SK-N-MC (cell line): Measurements from ENCODE around the gene PRCP.
"Not testable (repeated sequence)": the region's sequence is repeated elsewhere in the genome, so short reads cannot be mapped to it uniquely, and the experiment has no call there.

Experiments used
- DNase-seq: peaks from one replicate; pipeline ENCODE4 v3.0.0-alpha.2; 2011; ENCODE audit warnings: low read depth, low spot score
- H3K27ac ChIP-seq: fragments of 200-600 bp; sonication (generic); 2 replicates; pipeline ENCODE4 v1.5.1; 2016; ENCODE audit warnings: mixed run types
- H3K36me3 ChIP-seq: fragments of 200-600 bp; sonication (generic); 2 replicates; pipeline ENCODE4 v1.6.1; 2017; ENCODE audit warnings: antibody characterized with exemption, low read length, mixed read lengths; ENCODE audit not compliant: insufficient read depth
- H3K4me3 ChIP-seq: fragments of 200-600 bp; sonication (generic); 2 replicates; pipeline ENCODE4 v1.5.1; 2016
- H3K9ac ChIP-seq: fragments of 200-600 bp; sonication (generic); 2 replicates; pipeline ENCODE4 v1.8.0; 2017; ENCODE audit warnings: mixed run types, mixed read lengths; ENCODE audit not compliant: insufficient read length
- H3K9me3 ChIP-seq: fragments of 200-600 bp; sonication (generic); 2 replicates; pipeline ENCODE4 v1.6.1; 2017; ENCODE audit warnings: low read depth, mild to moderate bottlenecking, antibody characterized with exemption, low read length, moderate library complexity, mixed read lengths
- EZH2 ChIP-seq: fragments of 200-600 bp; sonication (generic); IDR thresholded peaks from one replicate; pipeline ENCODE4 v1.6.1; 2017; ENCODE audit warnings: antibody characterized with exemption
- FOXP2 ChIP-seq: optimal IDR thresholded peaks from 2 replicates; pipeline ENCODE3; 2011; ENCODE audit warnings: mild to moderate bottlenecking, moderate library complexity; ENCODE audit not compliant: insufficient read depth; ENCODE audit errors: extremely low read length, control extremely low read depth
- POLR2AphosphoS5 ChIP-seq: IDR thresholded peaks from 2 replicates; pipeline ENCODE4 v1.6.1; 2012; ENCODE audit warnings: mild to moderate bottlenecking, low read depth, low read length, borderline replicate concordance

Gene PRCP

GRCh38 chr11:82936261-82936660 lies 36.0 kb upstream of the PRCP start:
- no peaks in the 10 kb centered on the region for H3K9me3 ChIP-seq
- no peak for DNase-seq
- H3K4me3 ChIP-seq, result no peak overlapping the region
- TF ChIP-seq POLR2AphosphoS5 (no peak), FOXP2 (no peak), EZH2 (no peak)
- H3K36me3 ChIP-seq, result peaks cover 39% of the 10 kb centered on the region
- H3K9ac ChIP-seq, result no peak overlapping the region
- H3K27ac ChIP-seq, result no peak overlapping the region

- Histone ChIP-seq H3K27ac (no peak overlapping the region), H3K9ac (no peak overlapping the region), H3K4me3 (no peak overlapping the region), H3K36me3 (peaks cover 62% of the 10 kb centered on the region), H3K9me3 (no peaks in the 10 kb centered on the region)
- no peak for DNase-seq
- TF ChIP-seq POLR2AphosphoS5 (no peak), EZH2 (no peak), FOXP2 (no peak)
Observed at GRCh38 chr11:82932564-82932963, 32.3 kb upstream of the PRCP start.

- Histone ChIP-seq H3K4me3 (no peak overlapping the region), H3K27ac (no peak overlapping the region), H3K36me3 (peaks cover 63% of the 10 kb centered on the region), H3K9ac (no peak overlapping the region), H3K9me3 (no peaks in the 10 kb centered on the region)
- no peak for DNase-seq
- TF ChIP-seq POLR2AphosphoS5 (no peak), FOXP2 (no peak), EZH2 (no peak)
Observed at GRCh38 chr11:82930734-82931133, 30.5 kb upstream of the PRCP start.

- TF ChIP-seq EZH2 (no peak), POLR2AphosphoS5 (no peak), FOXP2 (no peak)
- no peaks in the 10 kb centered on the region for H3K9me3 ChIP-seq
- no peak overlapping the region for H3K9ac ChIP-seq
- DNase-seq, result no peak
- H3K4me3 ChIP-seq, result no peak overlapping the region
- peaks cover 64% of the 10 kb centered on the region for H3K36me3 ChIP-seq
- H3K27ac ChIP-seq, result no peak overlapping the region
Observed at GRCh38 chr11:82930229-82930628, 30.0 kb upstream of the PRCP start.

GRCh38 chr11:82929121-82929520 lies 28.9 kb upstream of the PRCP start:
- H3K9ac ChIP-seq, result no peak overlapping the region
- peaks cover 62% of the 10 kb centered on the region for H3K36me3 ChIP-seq
- no peak for DNase-seq
- TF ChIP-seq FOXP2 (no peak), EZH2 (no peak), POLR2AphosphoS5 (no peak)
- H3K4me3 ChIP-seq, result no peak overlapping the region
- H3K27ac ChIP-seq, result no peak overlapping the region
- H3K9me3 ChIP-seq, result no peaks in the 10 kb centered on the region

- no peak overlapping the region for H3K4me3 ChIP-seq
- DNase-seq, result peak; percentile 24
- H3K9me3 ChIP-seq, result no peaks in the 10 kb centered on the region
- no peak overlapping the region for H3K27ac ChIP-seq
- H3K9ac ChIP-seq, result no peak overlapping the region
- H3K36me3 ChIP-seq, result peaks cover 59% of the 10 kb centered on the region
- no peak for TF ChIP-seq EZH2
- TF ChIP-seq POLR2AphosphoS5, result no peak
- no peak for TF ChIP-seq FOXP2
Observed at GRCh38 chr11:82927264-82927880, 27.1 kb upstream of the PRCP start.

- no peak overlapping the region for H3K4me3 ChIP-seq
- H3K36me3 ChIP-seq, result peaks cover 54% of the 10 kb centered on the region
- no peaks in the 10 kb centered on the region for H3K9me3 ChIP-seq
- no peak overlapping the region for H3K9ac ChIP-seq
- DNase-seq, result no peak
- no peak overlapping the region for H3K27ac ChIP-seq
- no peak for TF ChIP-seq POLR2AphosphoS5
- TF ChIP-seq EZH2, result no peak
- no peak for TF ChIP-seq FOXP2
Observed at GRCh38 chr11:82924522-82925224, 24.4 kb upstream of the PRCP start.

GRCh38 chr11:82922396-82923173 lies 22.4 kb upstream of the PRCP start:
- H3K27ac ChIP-seq, H3K9ac ChIP-seq, H3K4me3 ChIP-seq, H3K9me3 ChIP-seq, DNase-seq: not testable (repeated sequence)
- peaks cover 58% of the 10 kb centered on the region for H3K36me3 ChIP-seq

- peaks cover 75% of the 10 kb centered on the region for H3K36me3 ChIP-seq
- H3K9me3 ChIP-seq, H3K9ac ChIP-seq, DNase-seq, H3K27ac ChIP-seq, H3K4me3 ChIP-seq: not testable (repeated sequence)
Observed at GRCh38 chr11:82920227-82920626, 20.0 kb upstream of the PRCP start.

- H3K4me3 ChIP-seq, H3K27ac ChIP-seq: not testable (repeated sequence)
- H3K36me3 ChIP-seq, result peaks cover 75% of the 10 kb centered on the region
Observed at GRCh38 chr11:82919786-82920185, 19.6 kb upstream of the PRCP start.

More at GRCh38 chr11:82919786-82920185, 19.6 kb upstream of the PRCP start:
- DNase-seq, H3K9ac ChIP-seq, H3K9me3 ChIP-seq: not testable (repeated sequence)
